Spleen (tissue), 13 donors: ENCODE measurements around the gene DBF4B. TPM values are rescaled to one million over a fixed set of nuclear protein-coding genes. Genes with fewer than 3 reads are reported as not detected.

Experiments
- DNase-seq: peaks from one replicate; pipeline ENCODE4 v3.0.0-alpha.2; 2020
- H3K27ac ChIP-seq, 8 donors: fragments of 200-600 bp; sonication (generic) in 7 of 8; 1 replicate in 4 of 8; 2 replicates in 4 of 8; pipeline versions ENCODE4 v1.5.0 to v1.8.0; 2016 to 2021; ENCODE audit warnings: inconsistent platforms in 4 of 8, mild to moderate bottlenecking in 4 of 8, moderate library complexity in 1 of 8
- H3K27me3 ChIP-seq, 7 donors: fragments of 200-600 bp; sonication (generic) in 6 of 7; replicated peaks in 1 of 7; 1 replicate in 4 of 7; 2 replicates in 3 of 7; pipeline versions ENCODE4 v1.5.0 to v1.8.0; 2016 to 2021; ENCODE audit warnings: inconsistent platforms in 3 of 7, mild to moderate bottlenecking in 1 of 7
- H3K36me3 ChIP-seq, 6 donors: fragments of 200-600 bp; sonication (generic) in 5 of 6; 1 replicate in 4 of 6; 2 replicates in 2 of 6; pipeline versions ENCODE4 v1.5.0 to v1.8.0; 2016 to 2021; ENCODE audit warnings: inconsistent platforms in 2 of 6
- H3K4me1 ChIP-seq, 6 donors: fragments of 200-600 bp; sonication (generic) in 5 of 6; 1 replicate in 3 of 6; 2 replicates in 3 of 6; pipeline versions ENCODE4 v1.5.0 to v1.8.0; 2016 to 2021; ENCODE audit warnings: inconsistent platforms in 3 of 6
- H3K4me3 ChIP-seq, 8 donors: fragments of 200-600 bp; sonication (generic) in 7 of 8; 1 replicate in 4 of 8; 2 replicates in 4 of 8; pipeline versions ENCODE4 v1.5.0 to v1.8.0; 2016 to 2021; ENCODE audit warnings: inconsistent platforms in 4 of 8, mild to moderate bottlenecking in 4 of 8, moderate library complexity in 2 of 8
- H3K9me3 ChIP-seq, 8 donors: fragments of 200-600 bp; sonication (generic) in 7 of 8; 1 replicate in 4 of 8; 2 replicates in 4 of 8; pipeline versions ENCODE4 v1.5.0 to v1.8.0; 2016 to 2021; ENCODE audit warnings: inconsistent platforms in 4 of 8
- POLR2A ChIP-seq, 3 donors: fragments of 450-650 bp; IDR thresholded peaks; one replicate each; pipeline ENCODE4 v1.5.1; 2017; ENCODE audit warnings: antibody characterized with exemption in 3 of 3, mild to moderate bottlenecking in 1 of 3
- POLR2AphosphoS5 ChIP-seq, 3 donors: sonication (generic); formaldehyde crosslinking; IDR thresholded peaks; one replicate each; pipeline ENCODE4 v1.5.1; 2017; ENCODE audit warnings: antibody characterized with exemption in 3 of 3
- WGBS, 5 donors: extraction: QIAGEN DNeasy Blood & Tissue Kit in 3 of 5; methylation state at CpG; one replicate each; pipeline versions ENCODE4 v1.1.5 to v1.1.7; 2013 to 2018; 5-methylcytosine and 5-hydroxymethylcytosine counted together
- intact Hi-C: fragments of 100-400 bp; cut with DNase I; formaldehyde crosslinking; loops from one replicate; pipeline ENCODE4 v1.15.0; 2023; ENCODE audit warnings: low total_unique reads
- long read RNA-seq, 2 donors: transcript quantifications; one replicate each; lab custom pipeline, GENCODE V29; 2026
- polyA plus RNA-seq, 3 donors: library from polyadenylated mRNA; stranded (reverse); fragments of 200-250 nt; gene quantifications; one replicate each; pipeline ENCODE4 v1.2.1, GENCODE V29; 2013
- total RNA-seq, 7 donors: library from RNA; depleted of rRNA in 3 of 7; stranded (reverse); fragments of >200 nt in 3 of 7; fragmentation: NEBNext Ultra II Directional in 4 of 7; extraction: Animal tissue kit (Norgen Biotek cat#: 25700) in 4 of 7; gene quantifications; one replicate each; pipeline versions ENCODE4 v1.1.0 to v1.2.1, GENCODE V29; 2016 to 2021
- TF ChIP-seq, protein P1 (sequence below), 11 experiments: fragments of 200-600 bp in 7 of 11; fragments of 450-650 bp in 4 of 11; sonication (generic) in 4 of 11; IDR thresholded peaks in 8 of 11; conservative IDR thresholded peaks in 3 of 11; 1 replicate in 7 of 11; 2 replicates in 4 of 11; pipeline versions ENCODE4 v1.4.0 to v1.8.0; 2016 to 2021; ENCODE audit warnings: antibody characterized with exemption in 11 of 11, inconsistent platforms in 4 of 11, mild to moderate bottlenecking in 1 of 11
- donor health status: healthy with polysubstance abuse.
- donor health status: DM: no; HTN: no; CAD: no; lungs with moderate emphysema.
- donor health status: DM: no; HTN: no; CAD: no.
- donor health status: Bipolar disorder and iron deficiency.
- donor health status: healthy.
- donor health status: DM: no; HTN: no; CAD: no.
- donor health status: DM: yes; HTN: yes; CAD: no.

DBF4B gene
- total RNA-seq = 10 to 100 TPM in 1 of 7 donors, 1 to 10 TPM in 6; 4.3 to 11.2 (median 7.8) TPM
- polyA plus RNA-seq = 1 to 10 TPM; 2.0 to 4.7 (median 2.2) TPM
- long read RNA-seq, donor 1 = 0 reads
- long read RNA-seq, donor 2 = 0 reads

- Histone ChIP-seq H3K36me3 (peaks cover 0 to 11% (median 0%) of the 10 kb centered on the region in 6 donors), H3K4me1 (peaks cover 6 to 26% (median 16%) of the 10 kb centered on the region in 6 donors), H3K9me3 (no peaks in the 10 kb centered on the region), H3K27ac (peak within 1 kb of the TSS; percentile 55 to 81 (median 70)), H3K4me3 (peak within 1 kb of the TSS; percentile 64 to 97 (median 90)), H3K27me3 (peaks cover 0 to 11% (median 0%) of the 10 kb centered on the region in 7 donors)
- peak in 2 of 3 donors; percentile 74 to 80 for TF ChIP-seq POLR2AphosphoS5 (IDR thresholded peaks at IDR 0.05)
- TF ChIP-seq, protein P1, sequence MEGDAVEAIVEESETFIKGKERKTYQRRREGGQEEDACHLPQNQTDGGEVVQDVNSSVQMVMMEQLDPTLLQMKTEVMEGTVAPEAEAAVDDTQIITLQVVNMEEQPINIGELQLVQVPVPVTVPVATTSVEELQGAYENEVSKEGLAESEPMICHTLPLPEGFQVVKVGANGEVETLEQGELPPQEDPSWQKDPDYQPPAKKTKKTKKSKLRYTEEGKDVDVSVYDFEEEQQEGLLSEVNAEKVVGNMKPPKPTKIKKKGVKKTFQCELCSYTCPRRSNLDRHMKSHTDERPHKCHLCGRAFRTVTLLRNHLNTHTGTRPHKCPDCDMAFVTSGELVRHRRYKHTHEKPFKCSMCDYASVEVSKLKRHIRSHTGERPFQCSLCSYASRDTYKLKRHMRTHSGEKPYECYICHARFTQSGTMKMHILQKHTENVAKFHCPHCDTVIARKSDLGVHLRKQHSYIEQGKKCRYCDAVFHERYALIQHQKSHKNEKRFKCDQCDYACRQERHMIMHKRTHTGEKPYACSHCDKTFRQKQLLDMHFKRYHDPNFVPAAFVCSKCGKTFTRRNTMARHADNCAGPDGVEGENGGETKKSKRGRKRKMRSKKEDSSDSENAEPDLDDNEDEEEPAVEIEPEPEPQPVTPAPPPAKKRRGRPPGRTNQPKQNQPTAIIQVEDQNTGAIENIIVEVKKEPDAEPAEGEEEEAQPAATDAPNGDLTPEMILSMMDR (IDR thresholded peaks at IDR 0.05 in 8 of 11, conservative IDR thresholded peaks at IDR 0.05 in 3 of 11) = peak in 2 of 11 experiments; percentile 5 to 21
- TF ChIP-seq POLR2A (IDR thresholded peaks at IDR 0.05) = no peak
- intact Hi-C loops = no loop called here
- WGBS, 5 donors = 0 to 1% (median 1%) methylated on average over 52 of the region's 52 CpGs
- DNase-seq = peak; percentile 90
Observed at GRCh38 chr17:44708401-44709263, at the start of gene DBF4B. Gene DBF4B (plus strand): TSS chr17:44708665. CDS start chr17:44708821, 156 bp downstream.

DNA sequence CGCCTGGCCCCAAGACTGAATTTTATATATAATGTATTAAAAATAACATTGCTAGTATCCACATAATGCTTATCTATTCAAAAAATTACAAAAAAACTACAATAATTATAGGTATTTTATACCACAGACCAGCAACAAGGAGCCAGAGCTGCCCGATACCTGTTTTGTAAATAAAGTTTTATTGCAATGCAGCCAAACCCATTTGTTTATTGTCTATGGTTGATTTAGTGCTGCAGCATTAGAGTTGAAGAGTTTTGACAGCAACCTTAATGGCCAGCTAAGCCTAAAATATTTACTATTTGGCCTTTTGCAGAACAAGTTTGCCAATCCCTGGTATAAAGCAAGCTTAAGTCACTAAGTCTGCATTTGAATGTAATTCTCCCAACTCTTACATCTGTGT, 46.6 kb upstream of the DBF4B start:
- DNase-seq = no peak
- peaks cover 0 to 40% (median 14%) of the 10 kb centered on the region in 7 donors for H3K27me3 ChIP-seq
- intact Hi-C loops = no loop called here
- peaks cover 0 to 4% (median 2%) of the 10 kb centered on the region in 6 donors for H3K4me1 ChIP-seq
- H3K36me3 ChIP-seq = no peaks in the 10 kb centered on the region
- H3K9me3 ChIP-seq = no peaks in the 10 kb centered on the region
- H3K4me3 ChIP-seq = no peak overlapping the region
- H3K27ac ChIP-seq = no peak overlapping the region
- TF ChIP-seq POLR2AphosphoS5 (IDR thresholded peaks at IDR 0.05) (no peak), POLR2A (IDR thresholded peaks at IDR 0.05) (no peak)
- TF ChIP-seq, protein P1 (IDR thresholded peaks at IDR 0.05 in 8 of 11, conservative IDR thresholded peaks at IDR 0.05 in 3 of 11) = no peak
- WGBS, 5 donors = 95 to 100% (median 99%) methylated on average over 2 of the region's 2 CpGs

- TF ChIP-seq, protein P1 (IDR thresholded peaks at IDR 0.05 in 8 of 11, conservative IDR thresholded peaks at IDR 0.05 in 3 of 11) = no peak
- no peak for TF ChIP-seq POLR2A (IDR thresholded peaks at IDR 0.05)
- no peak for TF ChIP-seq POLR2AphosphoS5 (IDR thresholded peaks at IDR 0.05)
- no peak overlapping the region for H3K27ac ChIP-seq
- intact Hi-C loops = no loop called here
- no peaks in the 10 kb centered on the region for H3K36me3 ChIP-seq
- no peaks in the 10 kb centered on the region for H3K9me3 ChIP-seq
- no peak for DNase-seq
- H3K4me1 ChIP-seq = no peaks in the 10 kb centered on the region
- 69 to 91% (median 76%) methylated on average over 1 of the region's 1 CpG for WGBS, 5 donors
- H3K27me3 ChIP-seq = peaks cover 0 to 28% (median 3%) of the 10 kb centered on the region in 7 donors
- no peak overlapping the region for H3K4me3 ChIP-seq
Observed at GRCh38 chr17:44663095-44663494, 45.4 kb upstream of the DBF4B start.

DNA sequence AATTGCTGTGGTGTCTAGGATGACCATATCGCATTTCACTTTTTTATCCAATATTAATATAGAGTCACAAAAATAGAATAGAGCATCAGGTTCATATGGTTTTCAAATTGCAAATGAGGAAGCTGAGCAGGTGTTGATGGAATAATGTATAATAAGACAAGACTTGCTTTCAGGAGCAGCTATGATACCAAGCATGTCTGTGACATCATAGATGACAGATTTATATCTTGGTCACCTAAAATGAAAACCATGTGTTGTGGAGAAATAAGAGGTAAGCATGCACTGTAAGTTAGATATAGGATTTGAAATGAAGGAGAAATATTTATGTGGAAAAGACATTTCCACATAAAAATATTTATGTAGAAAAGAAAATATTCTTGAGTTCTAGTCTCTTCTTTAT, 43.6 kb upstream of the DBF4B start:
- Histone ChIP-seq H3K9me3 (no peaks in the 10 kb centered on the region), H3K4me3 (no peak overlapping the region), H3K27ac (no peak overlapping the region), H3K27me3 (peaks cover 0 to 17% (median 0%) of the 10 kb centered on the region in 7 donors), H3K36me3 (no peaks in the 10 kb centered on the region), H3K4me1 (no peaks in the 10 kb centered on the region)
- WGBS, 5 donors = 86 to 98% (median 97%) methylated on average over 1 of the region's 1 CpG
- DNase-seq = no peak
- TF ChIP-seq POLR2AphosphoS5 (IDR thresholded peaks at IDR 0.05) (no peak), POLR2A (IDR thresholded peaks at IDR 0.05) (no peak)
- TF ChIP-seq, protein P1 (IDR thresholded peaks at IDR 0.05 in 8 of 11, conservative IDR thresholded peaks at IDR 0.05 in 3 of 11) = no peak
- intact Hi-C loops = no loop called here
